Keratinocyte (primary cell): ENCODE results near the gene KDM7A.

ENCODE experiments used
- EZH2 ChIP-seq: IDR thresholded peaks from one replicate; pipeline ENCODE4 v1.6.1; 2012; ENCODE audit warnings: inconsistent platforms, mild to moderate bottlenecking, low read length, moderate library complexity
- TF ChIP-seq, protein P1 (sequence below), 3 experiments: IDR thresholded peaks in 1 of 3; conservative IDR thresholded peaks in 1 of 3; optimal IDR thresholded peaks in 1 of 3; 2 replicates in 2 of 3; 3 replicates in 1 of 3; pipeline versions ENCODE3 to v1.5.1; 2011; ENCODE audit warnings: low read length in 3 of 3, mild to moderate bottlenecking in 3 of 3, moderate library complexity in 2 of 3, control low read depth in 1 of 3, inconsistent platforms in 1 of 3; ENCODE audit not compliant: insufficient read depth in 2 of 3; ENCODE audit errors: extremely low read depth in 1 of 3

DNA sequence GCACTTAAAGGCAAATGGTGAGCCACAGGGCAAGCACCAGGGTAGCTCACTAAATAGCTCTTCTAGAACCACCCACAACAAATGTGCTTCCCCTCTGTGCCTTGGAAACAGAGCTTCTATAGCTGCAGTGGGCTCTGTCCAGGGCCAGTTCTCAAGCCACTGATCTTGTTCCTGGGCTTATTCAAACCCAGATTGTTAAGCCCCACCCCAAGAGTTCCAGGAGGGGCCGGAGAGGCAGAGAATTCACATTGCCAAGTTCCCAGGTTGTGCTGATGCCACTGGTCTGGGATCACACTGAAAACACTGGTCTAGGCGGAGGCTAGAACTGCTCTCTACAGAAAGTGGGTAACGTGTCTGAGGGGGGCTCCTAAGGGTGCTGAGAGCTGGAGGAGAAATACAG, 15.4 kb upstream of the KDM7A start:
- TF ChIP-seq, protein P1, sequence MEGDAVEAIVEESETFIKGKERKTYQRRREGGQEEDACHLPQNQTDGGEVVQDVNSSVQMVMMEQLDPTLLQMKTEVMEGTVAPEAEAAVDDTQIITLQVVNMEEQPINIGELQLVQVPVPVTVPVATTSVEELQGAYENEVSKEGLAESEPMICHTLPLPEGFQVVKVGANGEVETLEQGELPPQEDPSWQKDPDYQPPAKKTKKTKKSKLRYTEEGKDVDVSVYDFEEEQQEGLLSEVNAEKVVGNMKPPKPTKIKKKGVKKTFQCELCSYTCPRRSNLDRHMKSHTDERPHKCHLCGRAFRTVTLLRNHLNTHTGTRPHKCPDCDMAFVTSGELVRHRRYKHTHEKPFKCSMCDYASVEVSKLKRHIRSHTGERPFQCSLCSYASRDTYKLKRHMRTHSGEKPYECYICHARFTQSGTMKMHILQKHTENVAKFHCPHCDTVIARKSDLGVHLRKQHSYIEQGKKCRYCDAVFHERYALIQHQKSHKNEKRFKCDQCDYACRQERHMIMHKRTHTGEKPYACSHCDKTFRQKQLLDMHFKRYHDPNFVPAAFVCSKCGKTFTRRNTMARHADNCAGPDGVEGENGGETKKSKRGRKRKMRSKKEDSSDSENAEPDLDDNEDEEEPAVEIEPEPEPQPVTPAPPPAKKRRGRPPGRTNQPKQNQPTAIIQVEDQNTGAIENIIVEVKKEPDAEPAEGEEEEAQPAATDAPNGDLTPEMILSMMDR (optimal IDR thresholded peaks at IDR 0.05 in 1 of 3, IDR thresholded peaks at IDR 0.05 in 1 of 3, conservative IDR thresholded peaks at IDR 0.05 in 1 of 3; ENCODE audit: extremely low read depth in 1 of 3, insufficient read depth in 2 of 3, low read length in 3 of 3), result no peak
- TF ChIP-seq EZH2, result no peak
